HG03196 (cell line): ENCODE data around the gene MACROD2.
"Not testable (repeated sequence)": the region's sequence is repeated elsewhere in the genome, so short reads cannot be mapped to it uniquely, and the experiment has no call there.

Experiments used
- ATAC-seq: cut with Tn5 transposase; IDR thresholded peaks from one replicate; pipeline ENCODE4 v1.9.1; 2021; ENCODE audit not compliant: unreplicated experiment

The MACROD2 gene

GRCh38 chr20:15119852-15120487 is 1124.7 kb downstream of the MACROD2 start:
- ATAC-seq = no peak

- ATAC-seq = no peak
Observed at GRCh38 chr20:15122613-15123012, 1127.3 kb downstream of the MACROD2 start.

- no peak for ATAC-seq
Observed at GRCh38 chr20:15131176-15131575, 1135.9 kb downstream of the MACROD2 start.

GRCh38 chr20:15138548-15139126 is 1143.3 kb downstream of the MACROD2 start:
- ATAC-seq = no peak

- ATAC-seq = no peak
Observed at GRCh38 chr20:15139522-15139921, 1144.2 kb downstream of the MACROD2 start.

- no peak for ATAC-seq
Observed at GRCh38 chr20:15140286-15140685, 1145.0 kb downstream of the MACROD2 start.

GRCh38 chr20:15140940-15141339 is 1145.6 kb downstream of the MACROD2 start:
- ATAC-seq = not testable (repeated sequence)

GRCh38 chr20:15141861-15142260 is 1146.5 kb downstream of the MACROD2 start:
- ATAC-seq = no peak

- no peak for ATAC-seq
Observed at GRCh38 chr20:15143478-15143877, 1148.2 kb downstream of the MACROD2 start.

- no peak for ATAC-seq
Observed at GRCh38 chr20:15144916-15145315, 1149.6 kb downstream of the MACROD2 start.

- no peak for ATAC-seq
Observed at GRCh38 chr20:15146948-15147347, 1151.6 kb downstream of the MACROD2 start.

- ATAC-seq = no peak
Observed at GRCh38 chr20:15154070-15154469, 1158.8 kb downstream of the MACROD2 start.

- ATAC-seq = no peak
Observed at GRCh38 chr20:15155848-15156401, 1160.6 kb downstream of the MACROD2 start.

GRCh38 chr20:15158533-15158932 is 1163.2 kb downstream of the MACROD2 start:
- ATAC-seq = no peak

GRCh38 chr20:15162079-15162647 is 1166.8 kb downstream of the MACROD2 start:
- ATAC-seq = peak; percentile 64

- no peak for ATAC-seq
Observed at GRCh38 chr20:15163632-15164031, 1168.3 kb downstream of the MACROD2 start.

GRCh38 chr20:15164726-15165125 is 1169.4 kb downstream of the MACROD2 start:
- ATAC-seq = no peak

GRCh38 chr20:15166744-15167143 is 1171.4 kb downstream of the MACROD2 start:
- no peak for ATAC-seq

GRCh38 chr20:15171016-15171415 is 1175.7 kb downstream of the MACROD2 start:
- ATAC-seq = no peak

- no peak for ATAC-seq
Observed at GRCh38 chr20:15176929-15177328, 1181.6 kb downstream of the MACROD2 start.

- ATAC-seq = no peak
Observed at GRCh38 chr20:15178581-15178980, 1183.3 kb downstream of the MACROD2 start.

- ATAC-seq = no peak
Observed at GRCh38 chr20:15179381-15179780, 1184.1 kb downstream of the MACROD2 start.
